ENCODE results near the gene CATSPERD. TPM values are rescaled to one million over a fixed set of nuclear protein-coding genes. Genes with fewer than 3 reads are reported as not detected.
A peak's percentile ranks its signal among the peaks of the same experiment; 100 is the strongest.

Gene CATSPERD
- polyA plus RNA-seq, 5 donors, result 0.81 to 2.3 (median 1.8) TPM; not detected in 1

GRCh38 chr19:5803441-5803751 lies 83.0 kb downstream of the CATSPERD start:
- no peak for DNase-seq

GRCh38 chr19:5803752-5804515 lies 83.5 kb downstream of the CATSPERD start:
- DNase-seq, result peak; percentile 83 to 86

GRCh38 chr19:5804516-5805461 lies 84.4 kb downstream of the CATSPERD start, which contains the start of gene NRTN:
TSS of gene NRTN (plus strand) at chr19:5805067. CDS start at chr19:5824166, 19,099 bp downstream.
- no peak for DNase-seq

GRCh38 chr19:5805462-5806132 lies 85.2 kb downstream of the CATSPERD start:
- no peak for DNase-seq

GRCh38 chr19:5806133-5806489 lies 85.7 kb downstream of the CATSPERD start:
- DNase-seq, result no peak

GRCh38 chr19:5806905-5807304 lies 86.5 kb downstream of the CATSPERD start:
- no peak for DNase-seq

GRCh38 chr19:5808120-5808816 lies 87.8 kb downstream of the CATSPERD start:
- DNase-seq, result no peak

GRCh38 chr19:5809053-5809452 lies 88.6 kb downstream of the CATSPERD start:
- DNase-seq, result no peak

- no peak for DNase-seq
Measured at GRCh38 chr19:5809469-5809868, 89.0 kb downstream of the CATSPERD start.

GRCh38 chr19:5811117-5811516 lies 90.7 kb downstream of the CATSPERD start:
- no peak for DNase-seq

GRCh38 chr19:5814123-5814851 lies 93.8 kb downstream of the CATSPERD start:
- no peak for DNase-seq

- no peak for DNase-seq
Measured at GRCh38 chr19:5814852-5815246, 94.4 kb downstream of the CATSPERD start.

- DNase-seq, result no peak
Measured at GRCh38 chr19:5817218-5817617, 96.8 kb downstream of the CATSPERD start.

- no peak for DNase-seq
Measured at GRCh38 chr19:5818594-5818993, 98.2 kb downstream of the CATSPERD start.

GRCh38 chr19:5820785-5821184 lies 100.3 kb downstream of the CATSPERD start:
- DNase-seq, result no peak

GRCh38 chr19:5821521-5822180 lies 101.2 kb downstream of the CATSPERD start:
- no peak for DNase-seq

- DNase-seq, result no peak
Measured at GRCh38 chr19:5822181-5822844, 101.9 kb downstream of the CATSPERD start.

- DNase-seq, result no peak
Measured at GRCh38 chr19:5823579-5824281, 103.3 kb downstream of the CATSPERD start.

GRCh38 chr19:5824751-5825150 lies 104.3 kb downstream of the CATSPERD start:
- no peak for DNase-seq

Measured in right lung (tissue), 5 donors.